Neutrophil (primary cell): ENCODE measurements around the gene ZFP64.

ENCODE experiments used
- H3K27ac ChIP-seq: fragments of 200-600 bp; sonication (generic); 2 replicates; pipeline ENCODE4 v1.5.1; 2016; ENCODE audit warnings: mild to moderate bottlenecking, moderate library complexity
- H3K27me3 ChIP-seq: fragments of 200-600 bp; sonication (generic); 2 replicates; pipeline ENCODE4 v1.6.0; 2016; ENCODE audit warnings: mild to moderate bottlenecking
- H3K36me3 ChIP-seq: fragments of 200-600 bp; sonication (generic); 2 replicates; pipeline ENCODE4 v1.5.1; 2017
- H3K4me1 ChIP-seq, 2 experiments: fragments of 200-600 bp in 1 of 2; sonication (generic) in 1 of 2; 1 replicate in 1 of 2; 2 replicates in 1 of 2; pipeline versions ENCODE4 v1.5.1 to v1.6.1; 2013 to 2016; ENCODE audit warnings: low read depth in 1 of 2, low read length in 1 of 2, mild to moderate bottlenecking in 1 of 2, moderate library complexity in 1 of 2; ENCODE audit not compliant: control insufficient read depth in 1 of 2, insufficient read depth in 1 of 2
- H3K4me3 ChIP-seq, 2 experiments: fragments of 200-600 bp in 1 of 2; sonication (generic) in 1 of 2; 1 replicate in 1 of 2; 2 replicates in 1 of 2; pipeline ENCODE4 v1.5.1; 2013 to 2016; ENCODE audit warnings: low read depth in 1 of 2, low read length in 1 of 2, mild to moderate bottlenecking in 1 of 2, moderate library complexity in 1 of 2
- H3K9me3 ChIP-seq: fragments of 200-600 bp; sonication (generic); 2 replicates; pipeline ENCODE4 v1.5.1; 2016
- TF ChIP-seq, protein P1 (sequence below): fragments of 200-600 bp; sonication (generic); IDR thresholded peaks from 2 replicates; pipeline ENCODE4 v1.5.1; 2016; ENCODE audit warnings: antibody characterized with exemption

The ZFP64 gene

DNA sequence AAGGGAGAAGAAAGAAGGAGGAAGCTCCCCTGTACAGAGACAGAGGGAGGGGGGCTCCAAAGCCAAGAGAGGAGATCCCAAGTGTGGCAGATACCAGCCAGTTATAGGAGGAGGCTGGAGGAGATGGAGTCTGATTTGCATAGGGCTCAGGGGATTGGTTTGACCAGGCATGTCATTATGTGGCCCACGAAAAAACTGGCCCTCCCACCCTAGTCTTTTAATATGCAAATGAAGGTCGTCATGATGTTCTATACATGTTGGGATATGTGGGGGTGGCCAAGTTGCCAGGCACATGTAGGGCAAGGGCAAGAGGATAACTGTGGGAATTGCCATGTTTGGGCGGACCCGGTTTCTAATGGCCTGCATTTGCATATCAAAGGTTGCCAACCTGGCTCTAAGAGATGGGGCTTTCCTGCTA is 17.6 kb upstream of the ZFP64 start:
- no peaks in the 10 kb centered on the region for H3K9me3 ChIP-seq
- TF ChIP-seq, protein P1, sequence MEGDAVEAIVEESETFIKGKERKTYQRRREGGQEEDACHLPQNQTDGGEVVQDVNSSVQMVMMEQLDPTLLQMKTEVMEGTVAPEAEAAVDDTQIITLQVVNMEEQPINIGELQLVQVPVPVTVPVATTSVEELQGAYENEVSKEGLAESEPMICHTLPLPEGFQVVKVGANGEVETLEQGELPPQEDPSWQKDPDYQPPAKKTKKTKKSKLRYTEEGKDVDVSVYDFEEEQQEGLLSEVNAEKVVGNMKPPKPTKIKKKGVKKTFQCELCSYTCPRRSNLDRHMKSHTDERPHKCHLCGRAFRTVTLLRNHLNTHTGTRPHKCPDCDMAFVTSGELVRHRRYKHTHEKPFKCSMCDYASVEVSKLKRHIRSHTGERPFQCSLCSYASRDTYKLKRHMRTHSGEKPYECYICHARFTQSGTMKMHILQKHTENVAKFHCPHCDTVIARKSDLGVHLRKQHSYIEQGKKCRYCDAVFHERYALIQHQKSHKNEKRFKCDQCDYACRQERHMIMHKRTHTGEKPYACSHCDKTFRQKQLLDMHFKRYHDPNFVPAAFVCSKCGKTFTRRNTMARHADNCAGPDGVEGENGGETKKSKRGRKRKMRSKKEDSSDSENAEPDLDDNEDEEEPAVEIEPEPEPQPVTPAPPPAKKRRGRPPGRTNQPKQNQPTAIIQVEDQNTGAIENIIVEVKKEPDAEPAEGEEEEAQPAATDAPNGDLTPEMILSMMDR, result no peak
- H3K27ac ChIP-seq, result no peak overlapping the region
- peaks cover 9% of the 10 kb centered on the region for H3K27me3 ChIP-seq
- H3K4me3 ChIP-seq, result no peak overlapping the region
- no peaks in the 10 kb centered on the region for H3K36me3 ChIP-seq
- no peaks in the 10 kb centered on the region for H3K4me1 ChIP-seq

DNA sequence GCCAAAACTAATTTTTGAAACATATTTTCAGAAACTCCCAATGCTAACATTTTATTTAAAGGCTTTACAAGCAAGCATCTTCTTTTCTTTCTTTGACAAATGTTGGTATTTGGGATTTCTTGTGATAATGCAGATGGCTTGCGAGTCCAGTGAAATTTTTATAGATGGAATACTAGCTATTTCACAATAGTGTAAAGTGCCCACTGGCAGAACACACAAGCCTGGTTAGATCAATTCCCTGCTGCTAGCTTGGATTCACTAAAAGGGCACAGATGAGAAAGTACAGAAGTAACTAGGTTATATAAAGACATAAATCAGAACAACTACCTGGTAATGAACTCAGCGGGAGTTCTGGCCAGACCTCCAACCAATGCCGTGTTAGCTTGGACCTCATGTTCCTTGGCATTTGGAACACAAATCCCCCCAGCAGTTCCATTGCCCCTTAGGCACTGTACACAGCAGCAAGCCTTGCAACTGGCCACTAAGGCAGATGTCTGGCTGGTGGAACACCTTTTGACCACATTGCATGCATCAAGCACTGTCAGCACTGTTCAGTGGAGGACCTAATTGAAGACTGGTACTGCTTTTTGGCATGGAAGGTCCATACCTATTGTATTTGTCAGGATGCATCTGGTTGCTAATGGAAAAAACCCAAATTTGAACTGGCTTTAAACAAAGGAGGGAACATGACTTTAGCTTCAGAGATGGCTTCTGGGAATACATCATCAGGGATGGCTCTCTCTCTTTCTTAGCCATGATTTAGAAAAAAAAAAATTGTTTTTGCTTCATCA is 15.6 kb upstream of the ZFP64 start:
- Histone ChIP-seq H3K9me3 (no peaks in the 10 kb centered on the region), H3K4me3 (no peak overlapping the region), H3K36me3 (no peaks in the 10 kb centered on the region), H3K27me3 (peaks cover 6% of the 10 kb centered on the region), H3K4me1 (no peaks in the 10 kb centered on the region), H3K27ac (no peak overlapping the region)
- TF ChIP-seq, protein P1, result no peak

DNA sequence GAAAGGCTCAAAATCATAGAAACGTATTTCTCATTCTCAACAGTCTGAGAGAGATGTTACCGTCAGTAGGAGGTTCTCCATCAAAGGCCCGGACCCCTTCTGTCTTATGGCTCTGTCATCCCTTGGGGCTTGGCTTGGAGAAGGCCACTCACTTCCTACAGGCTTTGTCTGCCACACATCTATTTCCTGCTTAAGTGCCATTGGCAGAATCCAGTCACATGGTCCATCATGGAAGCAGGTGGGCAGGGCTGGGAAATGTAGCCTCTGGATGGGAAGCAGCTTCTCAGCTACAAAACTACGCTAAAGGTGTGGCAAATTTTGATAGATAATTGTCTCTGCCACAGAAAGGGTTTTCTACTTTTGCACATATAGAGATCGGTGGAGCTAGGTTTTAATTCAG is 12.6 kb upstream of the ZFP64 start:
- no peaks in the 10 kb centered on the region for H3K4me1 ChIP-seq
- H3K27me3 ChIP-seq, result peaks cover 9% of the 10 kb centered on the region
- H3K36me3 ChIP-seq, result no peaks in the 10 kb centered on the region
- TF ChIP-seq, protein P1, result no peak
- no peak overlapping the region for H3K27ac ChIP-seq
- no peaks in the 10 kb centered on the region for H3K9me3 ChIP-seq
- H3K4me3 ChIP-seq, result no peak overlapping the region

DNA sequence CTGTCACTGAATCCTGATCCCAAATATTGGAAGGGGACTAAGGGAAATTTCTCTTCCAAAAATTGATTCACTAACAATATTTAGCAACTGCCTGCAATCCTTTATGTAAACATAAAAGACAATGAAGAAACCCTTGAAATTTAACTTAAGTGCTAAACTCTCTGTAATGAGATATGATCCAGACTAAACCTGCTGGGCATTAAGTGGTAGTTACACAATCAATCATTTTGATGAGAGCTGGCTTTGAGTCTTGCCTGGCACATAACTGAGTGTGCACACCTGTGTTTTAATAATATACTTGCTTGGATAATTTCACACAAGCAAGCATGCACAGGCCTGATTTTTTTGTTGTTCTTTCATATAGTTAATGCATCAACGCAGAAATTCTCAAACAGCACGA is 9.8 kb upstream of the ZFP64 start:
- Histone ChIP-seq H3K4me3 (no peak overlapping the region), H3K36me3 (no peaks in the 10 kb centered on the region), H3K4me1 (no peaks in the 10 kb centered on the region), H3K9me3 (no peaks in the 10 kb centered on the region), H3K27ac (no peak overlapping the region), H3K27me3 (peaks cover 8% of the 10 kb centered on the region)
- TF ChIP-seq, protein P1, result no peak

DNA sequence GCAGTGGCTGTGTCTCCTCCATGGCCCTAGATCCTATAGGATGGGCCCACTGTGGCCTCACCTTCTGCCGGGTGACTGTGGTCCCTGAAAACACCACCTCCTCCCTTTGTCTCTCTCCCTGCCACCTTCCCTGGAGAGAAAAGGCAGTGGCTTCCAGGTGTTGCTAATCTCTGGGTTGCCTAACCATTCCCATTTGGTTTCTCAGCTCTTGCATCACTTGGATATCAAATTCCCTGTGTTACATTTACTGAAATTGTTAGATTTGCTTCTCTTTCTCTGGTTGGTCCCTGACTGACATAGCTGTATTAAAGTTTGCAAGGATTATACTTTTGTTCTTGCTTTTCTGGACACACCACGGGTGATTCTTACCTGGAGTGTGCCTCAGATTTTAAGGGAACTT is 9.3 kb upstream of the ZFP64 start:
- Histone ChIP-seq H3K27ac (no peak overlapping the region), H3K9me3 (no peaks in the 10 kb centered on the region), H3K4me3 (no peak overlapping the region), H3K36me3 (no peaks in the 10 kb centered on the region), H3K27me3 (peaks cover 8% of the 10 kb centered on the region), H3K4me1 (no peaks in the 10 kb centered on the region)
- TF ChIP-seq, protein P1, result no peak
